Mesenchymal stem cell (in vitro differentiated cells and primary cell): Measurements from ENCODE around the gene ADK.
"Not testable (repeated sequence)": the region's sequence is repeated elsewhere in the genome, so short reads cannot be mapped to it uniquely, and the experiment has no call there.

Source experiments
- DNase-seq: peaks from one replicate; pipeline ENCODE4 v3.0.0-alpha.2; 2013
- H2AFZ ChIP-seq: one replicate; pipeline ENCODE4 v1.6.1; 2013; ENCODE audit warnings: low read depth, mild to moderate bottlenecking, control low read depth, inconsistent platforms, low read length, moderate library complexity
- H2AK5ac ChIP-seq: 2 replicates; pipeline ENCODE4 v1.6.1; 2013; ENCODE audit warnings: low read length, moderate library complexity, mild to moderate bottlenecking, inconsistent platforms; ENCODE audit not compliant: severe bottlenecking
- H2BK120ac ChIP-seq: one replicate; pipeline ENCODE4 v1.6.1; 2013; ENCODE audit warnings: low read depth, mild to moderate bottlenecking, inconsistent platforms, low read length, moderate library complexity
- H2BK12ac ChIP-seq, 2 experiments: one replicate each; pipeline ENCODE4 v1.6.1; 2013; ENCODE audit warnings: inconsistent platforms in 2 of 2, low read length in 2 of 2, mild to moderate bottlenecking in 2 of 2, moderate library complexity in 2 of 2, control low read depth in 1 of 2
- H2BK15ac ChIP-seq: one replicate; pipeline ENCODE4 v1.6.1; 2013; ENCODE audit warnings: mild to moderate bottlenecking, low read depth, inconsistent platforms; ENCODE audit not compliant: poor library complexity, severe bottlenecking
- H2BK5ac ChIP-seq: 2 replicates; pipeline ENCODE4 v1.6.1; 2013; ENCODE audit warnings: low read depth, mild to moderate bottlenecking, low read length, control low read depth, inconsistent platforms; ENCODE audit not compliant: poor library complexity, severe bottlenecking
- H3K14ac ChIP-seq, 2 experiments: one replicate each; pipeline ENCODE4 v1.6.1; 2013; ENCODE audit warnings: inconsistent platforms in 2 of 2, low read length in 2 of 2, control low read depth in 1 of 2, mild to moderate bottlenecking in 1 of 2, moderate library complexity in 1 of 2
- H3K18ac ChIP-seq, 2 experiments: one replicate each; pipeline ENCODE4 v1.6.1; 2013; ENCODE audit warnings: inconsistent platforms in 2 of 2, low read length in 2 of 2, control low read depth in 1 of 2, low read depth in 1 of 2, mild to moderate bottlenecking in 1 of 2
- H3K23ac ChIP-seq, 2 experiments: one replicate each; pipeline ENCODE4 v1.6.1; 2013; ENCODE audit warnings: inconsistent platforms in 2 of 2, low read length in 2 of 2, mild to moderate bottlenecking in 2 of 2, moderate library complexity in 2 of 2, control low read depth in 1 of 2
- H3K27ac ChIP-seq: 2 replicates; pipeline ENCODE4 v1.5.1; 2013; ENCODE audit warnings: mild to moderate bottlenecking, moderate library complexity, low read length, control low read depth, inconsistent platforms; ENCODE audit not compliant: poor library complexity, severe bottlenecking
- H3K27me3 ChIP-seq, 2 experiments: 2 replicates each; pipeline versions ENCODE4 v1.6.1 to v1.7.0; 2013; ENCODE audit warnings: low read length in 2 of 2, mild to moderate bottlenecking in 2 of 2, moderate library complexity in 2 of 2, control low read depth in 1 of 2, inconsistent platforms in 1 of 2; ENCODE audit not compliant: control insufficient read depth in 1 of 2, insufficient read depth in 1 of 2
- H3K36me3 ChIP-seq, 2 experiments: 2 replicates each; pipeline versions ENCODE4 v1.6.1 to v1.7.0; 2013; ENCODE audit warnings: low read length in 2 of 2, control low read depth in 1 of 2, inconsistent platforms in 1 of 2, low read depth in 1 of 2, mild to moderate bottlenecking in 1 of 2; ENCODE audit not compliant: insufficient read depth in 2 of 2, control insufficient read depth in 1 of 2
- H3K4ac ChIP-seq, 2 experiments: one replicate each; pipeline ENCODE4 v1.6.1; 2013; ENCODE audit warnings: inconsistent platforms in 2 of 2, low read length in 2 of 2, mild to moderate bottlenecking in 2 of 2, moderate library complexity in 2 of 2, control low read depth in 1 of 2, low read depth in 1 of 2
- H3K4me1 ChIP-seq: 2 replicates; pipeline ENCODE4 v1.6.1; 2013; ENCODE audit warnings: low read depth, low read length, control low read depth; ENCODE audit not compliant: control insufficient read depth, insufficient read depth
- H3K4me2 ChIP-seq: 2 replicates; pipeline ENCODE4 v1.6.1; 2013; ENCODE audit warnings: low read length, mild to moderate bottlenecking, inconsistent platforms; ENCODE audit not compliant: poor library complexity, severe bottlenecking
- H3K4me3 ChIP-seq, 2 experiments: 2 replicates each; pipeline versions ENCODE4 v1.5.1 to v1.7.0; 2013; ENCODE audit warnings: low read length in 2 of 2, mild to moderate bottlenecking in 2 of 2, control low read depth in 1 of 2, low read depth in 1 of 2; ENCODE audit not compliant: insufficient read depth in 1 of 2
- H3K79me1 ChIP-seq: replicated peaks from 2 replicates; pipeline ENCODE4 v1.6.1; 2013; ENCODE audit warnings: mild to moderate bottlenecking, control low read depth, low read length, inconsistent platforms; ENCODE audit not compliant: poor library complexity, severe bottlenecking
- H3K9ac ChIP-seq: 2 replicates; pipeline ENCODE4 v1.7.0; 2013; ENCODE audit warnings: mild to moderate bottlenecking, low read length, moderate library complexity
- H3K9me3 ChIP-seq: 2 replicates; pipeline ENCODE4 v1.7.0; 2013; ENCODE audit warnings: mild to moderate bottlenecking, low read length; ENCODE audit not compliant: control insufficient read depth
- H4K8ac ChIP-seq: one replicate; pipeline ENCODE4 v1.6.1; 2013; ENCODE audit warnings: inconsistent platforms, mild to moderate bottlenecking, low read length, moderate library complexity
- H4K91ac ChIP-seq: one replicate; pipeline ENCODE4 v1.6.1; 2013; ENCODE audit warnings: mild to moderate bottlenecking, low read length, inconsistent platforms
- WGBS: methylation state at CpG from one replicate; pipeline ENCODE4 v1.1.7; 2013; ENCODE audit warnings: mixed read lengths; 5-methylcytosine and 5-hydroxymethylcytosine counted together

ADK gene

DNA sequence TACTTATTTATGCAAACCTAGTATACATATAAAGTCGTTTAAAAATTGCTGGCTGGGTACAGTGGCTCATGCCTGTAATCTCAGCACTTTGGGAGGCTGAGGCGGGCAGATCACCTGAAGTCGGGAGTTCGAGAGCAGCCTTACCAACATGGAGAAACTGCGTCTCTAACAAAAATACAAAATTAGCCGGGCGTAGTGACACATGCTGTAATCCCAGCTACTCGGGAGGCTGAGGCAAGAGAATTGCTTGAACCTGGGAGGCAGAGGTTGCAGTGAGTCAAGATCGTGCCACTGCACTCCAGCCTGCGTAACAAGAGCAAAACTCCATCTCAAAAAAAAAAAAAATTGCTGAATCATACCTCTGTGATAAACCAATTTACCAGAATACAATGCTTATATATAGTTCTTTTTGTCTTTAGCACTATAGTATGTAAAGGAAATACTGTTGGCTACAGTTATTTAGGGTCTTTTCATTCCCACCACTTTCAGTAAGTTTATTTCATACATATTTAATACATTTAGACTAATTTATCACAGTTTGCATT is 325.2 kb downstream of the ADK start:
- not testable (repeated sequence) for H2BK5ac ChIP-seq, H3K27me3 ChIP-seq, H3K9ac ChIP-seq, H2BK120ac ChIP-seq, H3K36me3 ChIP-seq, H3K9me3 ChIP-seq, H3K27ac ChIP-seq, H2BK15ac ChIP-seq, DNase-seq, H2BK12ac ChIP-seq, H2AFZ ChIP-seq, H3K4me1 ChIP-seq, H4K8ac ChIP-seq, H3K79me1 ChIP-seq, H3K23ac ChIP-seq, H3K18ac ChIP-seq, H4K91ac ChIP-seq, H2AK5ac ChIP-seq, H3K14ac ChIP-seq, H3K4me2 ChIP-seq, H3K4ac ChIP-seq, H3K4me3 ChIP-seq
- 96% methylated on average over 8 of the region's 10 CpGs for WGBS

DNA sequence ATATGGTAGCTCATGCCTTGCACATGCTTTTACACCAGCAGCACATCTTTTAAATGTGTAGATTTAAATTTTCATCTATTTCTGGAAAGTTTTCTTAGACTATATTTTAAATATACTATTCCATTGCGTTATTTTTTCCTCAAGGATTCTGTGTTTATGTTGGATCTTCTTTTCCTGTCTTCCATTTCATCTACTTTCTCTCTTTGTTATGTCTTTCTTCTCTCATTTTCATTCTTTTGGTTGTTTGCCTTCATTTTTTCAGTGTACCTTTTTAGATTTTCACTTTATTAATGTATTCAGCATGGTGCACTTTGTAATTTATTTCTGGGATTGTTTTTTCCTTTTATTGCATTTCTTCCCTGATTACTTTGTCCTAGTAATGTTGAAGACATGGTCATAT is 329.8 kb downstream of the ADK start:
- no peak overlapping the region for H3K18ac ChIP-seq
- no peak overlapping the region for H3K27ac ChIP-seq
- H3K9ac ChIP-seq, result no peak overlapping the region
- H3K4me1 ChIP-seq, result no peaks in the 10 kb centered on the region
- H4K91ac ChIP-seq, result no peak overlapping the region
- H2AK5ac ChIP-seq, result no peak overlapping the region
- no peak overlapping the region for H3K4me2 ChIP-seq
- H3K14ac ChIP-seq, result no peak overlapping the region
- no peak overlapping the region for H2AFZ ChIP-seq
- no CpG with 5 or more reads among the region's 1 CpG for WGBS
- H3K27me3 ChIP-seq, result no peaks in the 10 kb centered on the region
- H2BK5ac ChIP-seq, result no peak overlapping the region
- H2BK120ac ChIP-seq, result no peak overlapping the region
- H3K9me3 ChIP-seq, result no peaks in the 10 kb centered on the region
- H3K36me3 ChIP-seq, result peaks cover 5 to 7% of the 10 kb centered on the region in 2 experiments
- H2BK12ac ChIP-seq, result no peak overlapping the region
- H3K4me3 ChIP-seq, result no peak overlapping the region
- no peak overlapping the region for H2BK15ac ChIP-seq
- H4K8ac ChIP-seq, result no peak overlapping the region
- no peak overlapping the region for H3K23ac ChIP-seq
- peaks cover 3% of the 10 kb centered on the region for H3K79me1 ChIP-seq
- no peak for DNase-seq
- no peak overlapping the region for H3K4ac ChIP-seq

DNA sequence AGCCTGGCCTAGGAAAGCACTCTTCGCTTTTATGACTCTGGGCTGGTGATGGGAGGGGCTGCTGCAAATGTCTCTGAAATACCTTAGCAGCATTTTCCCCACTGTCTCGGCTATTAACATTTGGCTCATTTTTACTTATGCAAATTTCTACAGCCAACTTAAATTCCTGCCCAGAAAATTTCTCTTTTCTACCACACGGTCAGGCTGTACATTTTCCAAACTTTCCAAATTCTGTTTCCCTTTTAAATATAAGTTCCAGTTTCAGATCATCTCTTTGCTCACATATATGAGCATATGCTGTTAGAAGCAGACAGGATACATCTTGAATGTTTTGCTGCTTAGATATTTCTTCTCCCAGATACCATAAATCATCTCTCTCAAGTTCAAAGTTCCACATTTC is 332.3 kb downstream of the ADK start:
- Histone ChIP-seq H3K36me3 (peaks cover 5 to 7% of the 10 kb centered on the region in 2 experiments), H3K4me1 (no peaks in the 10 kb centered on the region), H3K4ac (no peak overlapping the region), H3K23ac (no peak overlapping the region), H3K14ac (no peak overlapping the region), H2AK5ac (no peak overlapping the region), H3K4me2 (no peak overlapping the region), H2BK15ac (no peak overlapping the region), H2BK12ac (no peak overlapping the region), H2BK120ac (no peak overlapping the region), H2AFZ (no peak overlapping the region), H3K79me1 (peaks cover 1% of the 10 kb centered on the region), H4K91ac (no peak overlapping the region), H4K8ac (no peak overlapping the region), H3K4me3 (no peak overlapping the region), H3K27ac (no peak overlapping the region), H3K9ac (no peak overlapping the region), H3K18ac (no peak overlapping the region), H3K9me3 (no peaks in the 10 kb centered on the region), H3K27me3 (no peaks in the 10 kb centered on the region), H2BK5ac (no peak overlapping the region)
- no peak for DNase-seq
- 100% methylated on average over 3 of the region's 3 CpGs for WGBS

DNA sequence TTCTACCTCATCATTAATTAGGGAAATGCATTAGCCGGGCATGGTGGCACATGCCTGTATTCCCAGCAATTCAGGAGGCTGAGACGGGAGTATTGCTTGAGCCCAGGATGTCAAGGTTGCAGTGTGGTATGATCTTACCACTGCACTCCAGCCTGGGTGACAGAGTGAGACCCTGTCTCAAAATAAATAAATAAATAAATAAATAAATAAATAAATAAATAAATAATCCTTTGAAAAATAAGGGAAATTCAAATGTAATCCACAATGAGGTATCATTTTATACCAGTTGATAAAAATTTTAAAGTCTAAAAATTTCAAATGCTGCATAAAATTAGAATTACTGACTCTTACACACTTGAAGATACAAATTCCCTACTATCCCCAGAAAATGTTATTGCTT is 334.3 kb downstream of the ADK start:
- 100% methylated on average over 2 of the region's 2 CpGs for WGBS
- Histone ChIP-seq H4K8ac (no peak overlapping the region), H3K14ac (no peak overlapping the region), H3K4me3 (no peak overlapping the region), H2BK120ac (no peak overlapping the region), H4K91ac (no peak overlapping the region), H3K4me2 (no peak overlapping the region), H3K4me1 (no peaks in the 10 kb centered on the region), H2BK12ac (no peak overlapping the region), H3K79me1 (peaks cover 1% of the 10 kb centered on the region), H2BK5ac (no peak overlapping the region), H3K36me3 (peaks cover 5 to 7% of the 10 kb centered on the region in 2 experiments), H3K27me3 (no peaks in the 10 kb centered on the region), H2BK15ac (no peak overlapping the region), H2AFZ (no peak overlapping the region), H3K27ac (no peak overlapping the region), H3K4ac (no peak overlapping the region), H3K9me3 (no peaks in the 10 kb centered on the region), H3K23ac (no peak overlapping the region), H3K18ac (no peak overlapping the region), H2AK5ac (no peak overlapping the region), H3K9ac (no peak overlapping the region)
- no peak for DNase-seq
